T1000 (cell line): ENCODE results near the gene MEGF10.
A peak's percentile ranks its signal among the peaks of the same experiment; 100 is the strongest.
"Not testable (repeated sequence)": the region's sequence is repeated elsewhere in the genome, so short reads cannot be mapped to it uniquely, and the experiment has no call there.

Experiments
- DNase-seq: peaks from one replicate; lab custom pipeline; 2025; ENCODE audit warnings: mixed read lengths; lab: John Stamatoyannopoulos, UW

Gene MEGF10

DNA sequence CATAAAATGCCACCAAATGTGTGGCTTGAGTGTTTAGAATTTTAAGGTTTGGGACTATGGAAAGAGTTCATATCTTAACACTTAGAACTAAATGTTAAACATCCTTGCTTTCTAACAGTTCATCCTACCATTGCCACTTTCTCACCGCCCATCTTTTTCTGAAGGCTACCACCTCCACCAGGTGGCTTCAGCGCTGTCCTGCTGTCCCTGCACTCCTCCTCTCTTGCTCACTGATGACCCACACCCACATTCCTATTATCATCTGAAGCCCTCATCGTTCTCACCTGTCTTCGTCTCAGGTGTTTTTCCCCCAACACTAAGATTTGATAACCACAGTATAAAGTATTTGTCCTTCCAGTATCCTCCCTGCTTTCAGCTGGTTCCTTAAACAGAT, 7.4 kb downstream of the MEGF10 start:
- no peak for DNase-seq

DNA sequence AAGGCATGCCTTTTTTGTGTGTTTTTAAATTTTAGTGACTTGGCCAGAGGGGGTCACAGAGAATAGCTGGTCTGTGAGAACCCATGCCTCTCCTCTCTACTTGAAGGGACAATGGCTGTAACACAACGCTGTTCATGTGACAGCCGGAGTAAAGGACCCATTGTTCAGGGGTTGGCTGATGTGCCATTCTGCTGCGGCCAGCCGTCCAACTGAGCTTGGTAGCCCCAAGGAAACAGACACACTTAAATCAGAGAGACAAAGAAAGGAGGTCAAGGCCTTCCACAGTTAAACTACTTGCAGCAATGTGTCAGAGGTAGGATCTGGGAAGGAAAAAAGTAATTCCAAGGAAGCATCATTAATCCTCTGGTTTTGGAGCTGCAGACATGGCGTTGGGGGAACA, 8.1 kb downstream of the MEGF10 start:
- DNase-seq: no peak

DNA sequence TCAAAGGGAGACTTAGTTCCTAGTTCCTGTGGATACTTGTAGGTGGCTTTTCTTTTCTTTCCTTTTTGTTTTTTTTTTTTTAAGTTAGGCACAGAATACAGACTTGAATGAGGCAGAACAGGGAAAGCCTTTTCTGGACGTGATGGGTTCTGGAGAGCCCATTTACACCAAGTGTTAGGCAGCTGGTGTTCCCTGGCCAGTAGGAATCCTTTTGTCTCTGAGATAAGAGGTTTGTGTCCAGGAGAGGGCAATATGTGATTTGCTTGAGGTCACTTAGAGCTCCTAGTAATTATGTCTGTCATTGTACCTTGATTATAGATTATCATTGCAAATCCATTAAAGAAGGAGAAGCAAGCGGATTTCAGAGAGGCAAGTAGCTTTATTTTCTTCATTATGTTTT, 9.1 kb downstream of the MEGF10 start:
- DNase-seq: no peak

DNA sequence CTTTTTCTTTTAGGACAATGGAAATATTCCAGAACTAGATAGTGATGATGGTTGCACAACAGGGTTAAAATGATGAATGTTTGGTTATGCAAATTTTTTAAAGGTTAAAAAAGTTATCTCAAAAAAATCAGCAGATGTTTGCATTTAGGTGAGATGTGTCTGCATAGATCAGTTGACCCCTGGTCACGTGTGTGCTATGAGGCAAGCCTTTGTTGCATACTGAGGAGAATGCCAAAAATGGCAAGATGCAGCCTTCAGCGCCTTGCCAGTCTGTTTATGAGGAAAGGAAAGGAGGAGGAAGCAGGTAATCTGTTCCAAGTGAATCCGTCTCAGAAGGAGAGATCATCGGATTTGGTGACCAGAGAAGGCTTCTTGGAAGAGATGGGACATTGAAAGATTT, 11.9 kb downstream of the MEGF10 start:
- no peak for DNase-seq

DNA sequence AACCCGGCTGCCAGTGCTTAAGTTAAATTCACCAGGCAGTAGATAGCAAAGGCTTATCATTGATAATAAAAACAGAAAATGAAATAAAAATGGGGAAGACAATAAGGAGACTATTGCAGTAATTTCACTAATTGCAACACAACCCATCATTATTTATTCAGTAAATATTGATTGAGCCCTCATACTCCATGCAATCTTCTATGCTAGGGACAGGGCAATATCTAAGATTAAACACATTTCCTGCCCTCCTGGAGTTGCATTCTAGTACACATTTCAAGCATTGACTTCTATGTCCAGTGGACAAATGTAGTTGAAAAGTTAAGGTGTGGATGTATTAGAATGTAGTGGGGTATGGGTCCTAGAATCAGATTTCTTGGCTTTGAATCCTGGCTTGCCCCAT, 12.8 kb downstream of the MEGF10 start:
- no peak for DNase-seq

- no peak for DNase-seq
Measured at GRCh38 chr5:127305493-127305892, 14.9 kb downstream of the MEGF10 start.

GRCh38 chr5:127306036-127306435, 15.4 kb downstream of the MEGF10 start:
- DNase-seq: no peak

DNA sequence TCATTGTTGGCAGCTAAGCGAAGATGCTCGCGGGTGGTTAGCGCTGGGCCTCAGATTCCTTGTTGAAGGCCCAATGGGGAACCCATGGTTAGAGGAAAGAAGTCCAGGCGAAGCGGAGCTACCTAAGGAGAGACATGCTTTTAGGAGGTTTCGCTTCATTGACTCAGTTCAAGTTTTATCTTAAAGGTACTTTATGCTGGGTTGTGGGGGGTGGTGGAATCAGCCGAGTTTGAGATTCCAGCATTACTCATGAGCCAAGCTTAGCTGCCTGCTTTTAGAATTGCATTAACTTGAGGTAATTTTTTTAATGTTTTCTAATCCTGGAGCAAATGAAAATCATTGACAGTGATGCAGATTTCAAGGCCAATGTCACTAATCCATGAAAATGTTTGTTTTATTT, 16.1 kb downstream of the MEGF10 start:
- no peak for DNase-seq

- DNase-seq: no peak
Measured at GRCh38 chr5:127307868-127308267, 17.3 kb downstream of the MEGF10 start.

GRCh38 chr5:127308325-127308724, 17.7 kb downstream of the MEGF10 start:
- not testable (repeated sequence) for DNase-seq

GRCh38 chr5:127308945-127309344, 18.3 kb downstream of the MEGF10 start:
- DNase-seq: no peak

GRCh38 chr5:127311349-127311748, 20.8 kb downstream of the MEGF10 start:
- DNase-seq: no peak

DNA sequence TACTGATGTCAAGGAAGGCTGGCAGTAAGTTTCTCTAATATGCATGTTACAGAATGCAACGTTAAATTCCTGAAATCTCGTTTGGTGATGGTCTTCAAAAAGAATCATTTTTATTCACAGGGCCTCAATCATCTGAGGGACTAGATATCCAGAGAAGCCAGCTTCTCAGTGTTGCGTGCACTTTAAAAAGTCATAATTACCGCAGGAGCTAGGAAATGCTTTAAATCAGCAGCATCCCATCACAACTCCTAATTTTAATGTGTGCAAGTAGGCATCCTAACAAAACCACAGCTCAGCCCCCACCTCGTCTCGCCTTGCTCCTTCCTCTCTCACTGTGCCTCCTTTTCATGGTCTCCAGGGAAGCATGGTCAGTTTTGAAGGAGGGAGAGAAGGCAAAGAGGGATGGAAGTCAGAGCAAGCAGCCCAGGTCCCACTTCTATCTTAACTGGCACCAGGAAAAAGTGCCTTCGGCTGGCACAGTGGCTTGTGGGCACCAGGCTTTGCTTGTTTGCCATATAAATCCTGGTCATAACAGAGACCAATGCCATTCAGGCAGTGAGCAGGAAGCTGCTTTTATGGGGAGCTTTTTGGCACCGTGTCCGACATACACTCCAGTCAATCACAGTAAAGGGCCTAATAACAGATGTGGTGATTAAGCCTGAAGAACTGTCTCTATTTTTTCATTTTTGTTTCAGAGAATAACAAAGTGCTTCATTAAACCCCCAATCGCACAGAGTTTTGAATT, 21.4 kb downstream of the MEGF10 start:
- DNase-seq: no peak

DNA sequence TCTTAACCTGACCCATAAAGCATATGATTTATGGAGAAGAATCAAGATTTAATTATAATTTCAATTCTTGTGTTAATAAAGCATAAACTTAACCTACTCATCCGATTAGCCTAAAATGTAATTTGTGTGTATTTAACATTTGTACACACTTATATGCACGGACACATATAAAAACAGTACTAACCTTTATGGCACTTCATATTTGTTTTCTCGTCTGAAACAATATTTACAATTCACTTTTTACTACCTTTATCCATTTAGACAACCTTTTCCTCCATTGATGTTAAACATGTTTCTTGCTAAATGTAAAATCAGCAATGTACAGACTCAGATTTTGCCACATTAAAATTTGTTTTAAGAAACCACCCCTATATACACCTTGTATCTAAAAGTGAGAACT, 22.8 kb downstream of the MEGF10 start:
- DNase-seq: no peak

- peak; percentile 15 for DNase-seq
Measured at GRCh38 chr5:127313847-127314473, 23.4 kb downstream of the MEGF10 start.

DNA sequence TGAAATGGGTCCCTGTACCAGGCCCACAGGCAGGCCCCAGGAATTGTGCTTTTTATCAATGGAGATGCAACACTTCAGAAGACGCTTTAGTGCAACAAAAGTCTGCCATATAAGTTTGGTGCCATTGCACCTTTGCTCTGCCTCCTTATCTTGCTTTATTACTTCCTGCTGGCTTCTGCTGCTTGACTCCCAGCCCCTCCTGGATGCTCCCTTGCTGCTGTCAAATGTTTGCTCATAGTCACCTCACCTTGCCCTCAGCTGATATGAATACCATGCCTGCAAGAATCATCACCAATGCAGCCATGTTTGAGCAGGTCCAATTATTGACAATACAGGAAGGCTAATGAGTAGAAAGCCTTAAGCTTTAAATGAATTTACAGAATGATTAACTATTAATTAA, 25.4 kb downstream of the MEGF10 start:
- DNase-seq: no peak

GRCh38 chr5:127317385-127317784, 26.8 kb downstream of the MEGF10 start:
- not testable (repeated sequence) for DNase-seq

DNA sequence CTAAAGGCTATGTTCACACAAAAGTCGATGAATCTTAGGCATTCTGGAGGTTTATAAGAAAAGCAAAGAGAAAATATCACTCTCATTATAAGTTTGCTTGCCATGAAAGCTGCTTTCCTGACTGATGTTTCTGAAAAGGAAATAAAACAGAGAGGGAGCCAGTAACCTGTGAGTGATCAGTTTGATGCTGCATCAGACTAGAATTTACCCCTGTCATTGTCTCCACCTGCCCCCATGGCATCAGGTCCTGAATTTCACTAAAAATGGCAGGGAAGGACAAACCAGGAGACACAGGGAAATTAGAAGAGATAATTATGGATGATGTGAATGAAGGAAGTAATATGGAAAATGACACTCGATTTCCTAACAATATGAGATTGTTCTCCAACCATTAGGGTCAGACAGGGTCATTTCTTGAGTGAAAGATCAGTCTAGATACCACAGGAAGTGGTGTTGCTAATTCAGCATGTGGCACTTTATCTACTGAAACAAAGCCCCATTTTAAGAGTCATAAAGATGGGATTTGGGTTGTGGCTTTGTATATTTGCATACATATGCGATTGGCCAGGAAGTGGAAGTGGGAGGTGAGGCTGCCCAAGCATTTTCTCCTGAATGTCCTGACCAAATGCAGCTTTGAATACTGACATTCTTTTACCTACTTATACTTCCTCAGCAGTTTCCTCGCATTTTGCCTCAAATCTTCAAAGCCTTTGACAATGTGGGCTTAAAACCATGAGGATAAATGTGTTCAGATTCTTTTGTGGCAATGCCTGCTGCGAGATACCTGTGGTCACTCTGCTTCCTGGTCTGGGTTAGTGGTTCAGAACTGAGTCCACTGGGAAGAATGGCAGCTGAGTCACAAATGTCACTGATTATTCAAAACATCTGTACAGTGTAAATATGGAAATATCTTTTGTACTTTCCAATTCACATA, 29.7 kb downstream of the MEGF10 start:
- no peak for DNase-seq

DNA sequence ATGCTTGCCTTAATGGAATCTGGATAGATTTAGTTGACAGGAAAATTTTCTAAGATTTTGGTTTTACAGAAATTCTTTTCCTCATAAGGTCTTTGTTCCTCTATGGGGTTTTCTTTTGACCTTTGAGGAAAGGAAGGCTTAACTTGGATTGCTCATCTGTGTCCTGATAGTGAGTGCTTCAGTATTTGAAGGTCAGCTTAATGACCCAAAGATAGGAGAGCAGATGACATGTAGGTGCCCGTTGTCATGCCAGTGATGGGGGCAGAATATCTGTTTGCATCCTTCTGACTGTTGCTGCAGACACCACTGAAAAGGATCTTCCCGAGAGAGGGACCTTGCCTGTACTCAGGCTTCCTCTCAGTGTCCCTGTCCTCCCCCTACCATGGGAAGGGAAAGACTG, 30.9 kb downstream of the MEGF10 start:
- no peak for DNase-seq

GRCh38 chr5:127322403-127322802, 31.8 kb downstream of the MEGF10 start:
- no peak for DNase-seq

GRCh38 chr5:127324756-127325155, 34.2 kb downstream of the MEGF10 start:
- DNase-seq: no peak

DNA sequence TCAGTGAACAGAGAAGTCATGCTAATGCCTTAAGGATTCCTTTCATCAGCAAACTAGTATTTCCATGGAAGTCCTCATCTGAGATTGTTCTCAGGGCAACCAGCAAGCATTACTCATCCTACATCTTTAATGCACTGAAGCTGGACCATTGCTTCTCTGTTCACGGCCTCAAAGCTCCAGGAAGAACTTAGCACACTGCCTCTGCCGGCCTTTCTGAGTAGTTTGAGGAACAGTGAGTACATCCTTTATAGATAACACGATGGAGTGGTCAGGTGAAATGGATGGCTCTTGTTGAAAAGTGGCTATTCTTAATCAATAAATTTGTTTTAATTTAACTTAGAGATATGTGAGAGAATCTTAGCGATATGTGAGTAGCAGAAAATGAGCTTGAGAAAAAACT, 35.8 kb downstream of the MEGF10 start:
- DNase-seq: no peak
